Liver (tissue), 3 donors: ENCODE measurements around the gene THEM5.

Experiments used
- HNF4A ChIP-seq, 2 donors: conservative IDR thresholded peaks; 2 replicates each; pipeline ENCODE4 v1.6.1; 2016; ENCODE audit warnings: antibody characterized with exemption in 2 of 2, mild to moderate bottlenecking in 2 of 2
- RAD21 ChIP-seq, 2 donors: IDR thresholded peaks; 2 replicates each; pipeline ENCODE4 v1.6.1; 2016; ENCODE audit warnings: antibody characterized with exemption in 2 of 2, mild to moderate bottlenecking in 2 of 2
- TAF1 ChIP-seq: conservative IDR thresholded peaks from 2 replicates; pipeline ENCODE4 v1.6.1; 2016; ENCODE audit warnings: antibody characterized with exemption, mild to moderate bottlenecking
- TF ChIP-seq, protein P1 (sequence below): IDR thresholded peaks from 2 replicates; pipeline ENCODE4 v1.6.1; 2016; ENCODE audit warnings: antibody characterized with exemption
- TF ChIP-seq, protein P2 (sequence below): fragments of 150-350 bp; IDR thresholded peaks from 2 replicates; pipeline ENCODE4 v1.5.1; 2017; ENCODE audit warnings: improper control_type of control experiment, low read depth, low read length; ENCODE audit not compliant: missing input control
- donor health status: healthy.
- donor health status: healthy.

DNA sequence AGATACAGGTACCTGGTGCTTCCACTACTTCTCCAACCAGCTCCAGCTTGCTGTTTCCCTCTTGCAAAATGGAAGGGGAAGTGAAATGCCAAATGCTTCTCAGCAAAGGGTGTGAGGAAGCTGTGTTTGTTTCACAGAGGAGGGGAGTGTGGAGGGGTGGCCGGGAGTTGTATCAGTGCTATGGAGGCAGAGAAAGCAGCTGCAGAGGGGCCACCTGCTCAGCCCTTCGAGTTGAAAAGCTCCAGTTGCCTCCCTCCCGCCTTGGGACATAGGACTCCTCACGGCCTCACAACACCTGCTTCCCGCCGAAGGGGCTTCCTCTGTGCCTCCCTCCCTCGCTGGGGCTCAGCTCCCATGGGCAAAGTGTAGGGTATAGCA lies 36.2 kb downstream of the THEM5 start:
- TF ChIP-seq RAD21 (IDR thresholded peaks at IDR 0.05), result no peak
- TF ChIP-seq, protein P1, sequence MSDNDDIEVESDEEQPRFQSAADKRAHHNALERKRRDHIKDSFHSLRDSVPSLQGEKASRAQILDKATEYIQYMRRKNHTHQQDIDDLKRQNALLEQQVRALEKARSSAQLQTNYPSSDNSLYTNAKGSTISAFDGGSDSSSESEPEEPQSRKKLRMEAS, result no peak
- TF ChIP-seq, protein P2, sequence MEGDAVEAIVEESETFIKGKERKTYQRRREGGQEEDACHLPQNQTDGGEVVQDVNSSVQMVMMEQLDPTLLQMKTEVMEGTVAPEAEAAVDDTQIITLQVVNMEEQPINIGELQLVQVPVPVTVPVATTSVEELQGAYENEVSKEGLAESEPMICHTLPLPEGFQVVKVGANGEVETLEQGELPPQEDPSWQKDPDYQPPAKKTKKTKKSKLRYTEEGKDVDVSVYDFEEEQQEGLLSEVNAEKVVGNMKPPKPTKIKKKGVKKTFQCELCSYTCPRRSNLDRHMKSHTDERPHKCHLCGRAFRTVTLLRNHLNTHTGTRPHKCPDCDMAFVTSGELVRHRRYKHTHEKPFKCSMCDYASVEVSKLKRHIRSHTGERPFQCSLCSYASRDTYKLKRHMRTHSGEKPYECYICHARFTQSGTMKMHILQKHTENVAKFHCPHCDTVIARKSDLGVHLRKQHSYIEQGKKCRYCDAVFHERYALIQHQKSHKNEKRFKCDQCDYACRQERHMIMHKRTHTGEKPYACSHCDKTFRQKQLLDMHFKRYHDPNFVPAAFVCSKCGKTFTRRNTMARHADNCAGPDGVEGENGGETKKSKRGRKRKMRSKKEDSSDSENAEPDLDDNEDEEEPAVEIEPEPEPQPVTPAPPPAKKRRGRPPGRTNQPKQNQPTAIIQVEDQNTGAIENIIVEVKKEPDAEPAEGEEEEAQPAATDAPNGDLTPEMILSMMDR, result no peak
- TF ChIP-seq HNF4A (conservative IDR thresholded peaks at IDR 0.05), result no peak
- no peak for TF ChIP-seq TAF1
